D341Med (cell line): ENCODE data around the gene NR5A2.
"Not testable (repeated sequence)": the region's sequence is repeated elsewhere in the genome, so short reads cannot be mapped to it uniquely, and the experiment has no call there.

Experiments
- DNase-seq: peaks from one replicate; pipeline ENCODE4 v3.0.0; 2012; ENCODE audit warnings: low spot score

Gene NR5A2

DNA sequence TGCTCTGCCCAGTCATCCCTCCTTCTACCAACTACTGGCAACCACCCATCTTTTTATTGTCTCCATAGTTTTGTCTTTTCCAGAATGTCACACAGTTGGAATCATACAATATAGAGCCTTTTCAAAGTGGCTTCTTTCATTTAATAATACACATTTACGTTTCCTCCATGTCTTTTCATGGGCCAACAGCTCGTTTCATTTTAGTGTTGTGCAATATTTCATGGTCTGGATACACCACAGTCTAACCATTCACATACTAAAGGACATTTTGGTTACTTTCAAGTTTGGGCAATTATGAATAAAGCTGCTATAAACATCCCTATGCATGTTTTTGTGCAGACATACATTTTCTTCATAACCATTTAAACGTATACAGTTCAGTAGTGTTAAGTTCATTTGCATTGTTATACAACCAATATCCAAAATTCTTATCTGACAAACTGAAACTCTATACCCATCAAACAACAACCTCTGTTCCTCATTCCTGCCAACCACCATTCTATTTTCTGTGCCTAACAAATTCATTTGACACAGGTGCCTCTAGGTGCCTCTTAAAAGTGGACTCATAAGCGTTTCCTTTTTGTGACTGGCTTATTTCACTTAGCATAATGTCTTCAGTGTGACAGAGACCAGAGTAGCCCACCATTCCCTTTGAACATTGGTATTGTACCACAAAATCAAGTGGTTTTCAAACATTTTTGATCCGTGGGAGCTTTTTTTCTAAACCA is 138.1 kb downstream of the NR5A2 start:
- DNase-seq = no peak

- DNase-seq = no peak
These were observed 138.9 kb downstream of the NR5A2 start for GRCh38 chr1:200166411-200166810.

DNA sequence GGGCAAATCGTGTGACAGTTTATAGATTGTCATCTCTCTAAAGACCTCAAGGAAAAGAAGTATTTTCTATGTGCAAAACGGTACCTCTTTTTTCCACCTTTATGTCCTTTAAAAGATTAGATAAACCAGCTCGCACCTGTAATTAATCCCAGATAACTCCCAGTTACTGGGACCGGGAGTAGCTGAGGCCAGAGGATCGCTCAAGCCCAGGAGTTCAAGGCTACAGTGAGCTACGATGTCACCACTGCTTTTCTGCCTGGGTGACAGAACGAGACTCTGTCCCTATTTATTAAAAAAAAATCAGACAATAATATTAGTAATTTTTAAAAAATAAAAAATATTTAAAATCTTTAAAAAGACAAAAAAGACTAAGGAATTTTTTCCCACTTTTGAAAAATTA is 141.4 kb downstream of the NR5A2 start:
- no peak for DNase-seq

DNA sequence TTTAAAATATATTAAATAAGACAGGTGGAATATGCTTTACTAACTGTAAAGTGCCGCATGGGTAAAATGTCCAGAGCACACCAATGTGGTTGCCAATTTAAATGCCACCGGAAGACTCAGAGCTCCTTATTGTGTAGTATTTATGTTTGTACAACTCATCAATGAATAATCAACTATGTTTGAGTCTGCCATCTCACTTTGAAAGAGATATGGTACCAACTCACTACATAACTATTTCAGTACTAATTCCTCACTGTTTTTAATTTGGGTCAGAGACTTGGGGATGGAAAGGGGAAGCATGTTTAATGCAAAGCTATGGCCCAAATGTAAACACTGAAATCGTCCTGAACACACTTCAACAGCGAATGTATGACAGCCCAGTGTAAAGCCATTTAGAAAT is 144.8 kb downstream of the NR5A2 start:
- no peak for DNase-seq

DNA sequence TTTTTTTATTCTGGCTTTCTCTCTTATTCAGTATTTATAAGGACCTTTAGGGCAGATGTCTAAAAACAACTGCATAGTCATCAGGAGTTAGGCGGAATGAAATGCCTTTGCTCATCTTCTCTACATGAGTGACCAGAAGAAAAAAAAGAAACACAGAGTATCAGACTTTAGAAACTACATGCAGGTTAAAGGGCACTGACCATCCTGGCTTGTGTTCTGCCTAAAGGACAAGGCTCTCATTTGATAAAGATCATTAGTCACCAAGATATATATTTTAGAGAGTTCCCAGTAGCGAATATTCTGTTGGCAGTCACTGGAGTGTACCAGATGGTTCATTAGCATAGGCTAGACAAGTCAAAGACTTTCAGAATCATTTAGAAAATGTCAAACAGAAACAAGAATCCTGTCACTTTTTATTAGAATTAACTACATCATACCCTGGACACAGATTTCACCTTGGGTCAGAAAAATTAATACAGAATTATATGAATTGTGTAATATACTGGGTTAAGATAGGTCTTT is 145.6 kb downstream of the NR5A2 start:
- DNase-seq = no peak

GRCh38 chr1:200174525-200175295 is 147.2 kb downstream of the NR5A2 start:
- DNase-seq = no peak

- DNase-seq = no peak
These were observed 148.7 kb downstream of the NR5A2 start for GRCh38 chr1:200176181-200176580.

GRCh38 chr1:200176798-200177197 is 149.3 kb downstream of the NR5A2 start:
- DNase-seq = no peak

DNA sequence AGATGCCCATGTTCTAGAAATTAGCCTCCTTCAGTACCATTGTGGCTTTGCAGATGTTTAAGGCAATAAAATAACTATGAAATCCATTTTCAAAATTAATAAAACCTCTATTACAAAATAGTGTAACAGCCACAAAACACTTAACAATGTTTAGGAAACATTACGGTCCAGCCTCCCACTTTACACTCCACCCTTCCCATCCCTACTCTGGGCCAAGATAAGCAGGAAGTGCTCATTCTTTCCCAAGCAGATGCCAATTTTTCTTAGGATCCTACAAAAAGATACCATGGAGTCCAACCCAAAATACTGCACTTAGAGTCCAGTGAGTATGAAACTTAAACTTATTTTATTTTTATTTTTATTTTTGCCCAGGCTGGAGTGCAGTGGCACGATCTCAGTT is 150.8 kb downstream of the NR5A2 start:
- no peak for DNase-seq

- DNase-seq = no peak
These were observed 151.7 kb downstream of the NR5A2 start for GRCh38 chr1:200179126-200179780.

DNA sequence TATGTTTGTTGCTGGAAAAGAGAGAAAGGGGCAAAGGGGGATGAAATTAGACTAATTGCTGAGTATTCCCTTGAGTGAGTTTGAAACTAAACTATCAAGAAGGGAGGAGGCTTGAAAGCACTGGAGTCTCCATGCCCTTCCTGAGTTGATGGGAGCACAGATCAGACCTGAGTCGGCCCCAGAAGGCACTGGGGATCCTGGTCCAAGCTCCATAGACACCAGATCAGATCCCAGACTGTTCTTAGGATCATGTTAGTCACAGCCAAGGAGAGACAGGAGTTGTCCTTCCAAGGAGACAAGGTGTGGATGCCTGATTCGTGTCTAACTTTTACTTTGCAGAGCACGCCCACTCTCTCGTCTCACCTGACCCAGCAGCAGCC is 152.3 kb downstream of the NR5A2 start:
- no peak for DNase-seq

DNA sequence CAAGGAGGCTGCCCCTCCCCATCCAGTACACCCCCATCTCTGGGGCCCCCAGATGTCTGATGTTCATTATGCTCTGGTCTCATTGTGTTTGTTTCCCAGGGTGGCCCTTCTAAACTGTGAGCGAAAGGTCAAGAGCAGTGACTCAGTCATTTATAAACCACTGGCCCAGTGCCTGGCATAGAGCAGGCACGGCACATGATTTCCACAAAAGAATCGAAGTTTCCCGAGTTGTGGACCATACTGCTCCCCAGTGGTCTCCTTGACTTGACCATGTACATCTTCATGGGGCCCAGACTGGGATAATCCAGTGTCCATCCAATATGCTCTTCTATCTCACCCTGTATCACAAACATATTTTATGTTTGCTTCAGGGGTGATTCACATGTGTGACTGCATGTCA is 153.3 kb downstream of the NR5A2 start:
- no peak for DNase-seq

GRCh38 chr1:200181861-200182260 is 154.4 kb downstream of the NR5A2 start:
- DNase-seq = no peak

DNA sequence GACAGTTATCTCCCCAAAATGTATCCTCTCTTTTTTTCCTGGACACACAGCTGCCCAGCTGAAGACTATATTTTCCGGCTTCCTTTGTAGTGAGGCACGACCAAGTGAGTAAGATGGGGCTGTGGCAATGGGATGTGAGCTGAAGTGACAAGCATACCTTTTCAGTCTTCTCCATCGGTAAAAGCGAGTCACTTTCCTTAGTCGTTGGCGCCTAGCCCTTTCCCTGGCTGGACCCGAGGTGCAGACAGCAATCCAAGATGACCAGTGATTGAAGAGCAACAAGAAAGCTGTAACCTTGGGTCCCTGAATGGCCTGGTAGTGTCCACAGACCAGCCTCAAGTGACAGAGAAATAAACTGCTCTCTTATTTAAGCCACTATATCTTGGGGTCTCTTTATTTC is 155.2 kb downstream of the NR5A2 start:
- no peak for DNase-seq

- DNase-seq = no peak
These were observed 156.1 kb downstream of the NR5A2 start for GRCh38 chr1:200183637-200184036.

DNA sequence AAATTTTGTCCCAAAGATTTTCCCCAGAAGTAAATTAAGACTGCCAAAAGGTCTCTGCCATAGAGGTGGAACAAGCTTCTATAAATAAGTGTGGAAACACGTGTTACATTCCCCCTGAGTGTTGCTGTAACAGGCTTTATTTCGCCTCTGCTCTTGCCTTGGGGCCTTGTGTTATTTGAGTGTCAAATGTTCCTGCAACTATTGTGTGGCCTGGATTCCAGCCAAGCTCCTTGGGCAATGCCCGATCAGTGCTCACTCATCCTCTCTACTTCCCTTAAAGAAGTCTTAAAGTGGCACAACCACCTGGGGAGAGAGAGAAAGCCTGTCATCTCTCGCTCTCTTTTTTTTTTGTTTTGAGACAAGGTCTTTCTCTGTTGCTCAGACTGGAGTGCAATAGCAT is 156.7 kb downstream of the NR5A2 start:
- DNase-seq = no peak

GRCh38 chr1:200185191-200185590 is 157.7 kb downstream of the NR5A2 start:
- not testable (repeated sequence) for DNase-seq

GRCh38 chr1:200187332-200187731 is 159.8 kb downstream of the NR5A2 start:
- DNase-seq = not testable (repeated sequence)

DNA sequence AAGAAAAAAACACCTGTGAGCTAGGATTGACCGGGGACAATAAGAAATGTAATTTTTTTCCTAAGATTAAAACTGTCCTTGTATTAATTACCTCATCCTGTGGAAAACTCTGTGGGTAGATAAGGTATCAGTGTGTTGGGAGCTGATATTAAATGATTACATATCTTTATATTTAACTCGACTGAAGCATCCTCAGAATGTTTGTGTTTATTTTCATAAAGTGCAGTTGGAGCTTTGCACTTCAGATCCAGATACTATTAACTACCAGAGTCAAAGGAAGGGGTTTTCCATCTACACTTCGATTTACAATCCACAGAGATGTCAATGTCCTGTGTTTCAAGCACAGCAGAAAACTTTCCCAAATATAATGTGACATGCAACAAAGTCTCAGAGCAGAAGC is 164.5 kb downstream of the NR5A2 start:
- no peak for DNase-seq

GRCh38 chr1:200194477-200194876 is 167.0 kb downstream of the NR5A2 start:
- no peak for DNase-seq

DNA sequence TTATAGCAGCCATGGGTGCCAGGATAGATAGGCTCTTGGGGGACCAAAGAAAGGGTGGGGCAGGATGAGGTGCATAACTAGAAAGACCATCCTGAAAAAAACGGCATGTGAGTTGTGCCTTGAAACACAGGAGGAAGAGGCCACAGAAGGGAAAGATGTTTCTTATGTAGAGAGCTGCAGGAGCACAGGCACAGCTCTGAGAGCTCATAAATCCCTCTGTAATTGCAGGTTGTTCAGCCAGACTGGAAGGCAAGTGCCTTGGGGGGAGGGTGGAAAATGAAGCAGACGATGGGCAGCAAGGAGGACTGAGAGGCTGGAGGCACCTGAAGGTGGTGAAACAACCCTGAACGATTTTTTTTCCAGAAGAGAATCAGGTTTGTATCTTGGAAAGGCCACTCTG is 170.7 kb downstream of the NR5A2 start:
- DNase-seq = no peak

DNA sequence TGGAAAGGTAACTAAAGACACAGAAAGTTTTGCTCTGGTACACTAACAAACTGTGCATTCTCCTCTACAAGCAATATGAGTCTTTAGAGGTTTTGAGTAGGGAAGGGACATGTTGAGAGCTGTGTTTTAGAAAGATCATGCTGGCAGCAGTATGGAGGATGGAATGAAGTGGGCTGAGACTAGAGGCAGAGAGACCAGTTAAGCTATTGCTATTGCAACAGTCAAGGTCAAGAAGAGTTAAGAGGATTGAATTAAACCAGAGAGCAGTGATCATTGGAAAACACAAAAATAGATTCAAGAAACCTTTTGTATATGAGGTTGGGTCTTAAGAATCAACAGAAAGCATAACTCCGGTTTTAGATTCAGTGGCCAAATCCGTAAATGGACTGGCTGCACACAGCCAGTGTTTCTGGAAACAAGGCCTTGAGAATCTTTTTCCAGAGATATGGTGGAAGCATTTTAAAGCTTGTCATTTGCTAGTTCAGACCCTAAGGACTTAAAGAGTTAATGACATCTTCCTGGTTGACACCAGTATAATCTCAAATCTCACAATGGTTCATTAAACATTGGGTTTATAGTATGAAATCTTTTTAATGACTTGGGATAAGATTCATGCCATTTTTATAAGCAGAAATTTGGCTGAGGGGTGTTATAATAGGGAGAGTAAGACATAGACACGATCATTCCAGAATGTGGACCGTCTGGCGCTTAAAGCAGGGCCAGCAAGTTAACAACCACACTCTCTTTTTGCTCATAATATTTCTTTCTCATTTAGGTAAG is 177.9 kb downstream of the NR5A2 start:
- DNase-seq = no peak
